C4-2B (cell line): ENCODE data around the gene RASSF5.

Source experiments
- ZFX ChIP-seq: fragments of 450-650 bp; IDR thresholded peaks from 2 replicates; pipeline ENCODE4 v1.6.1; 2017
- TF ChIP-seq, protein P1 (sequence below): fragments of 450-650 bp; conservative IDR thresholded peaks from 2 replicates; pipeline ENCODE4 v1.5.1; 2017; ENCODE audit warnings: mild to moderate bottlenecking

DNA sequence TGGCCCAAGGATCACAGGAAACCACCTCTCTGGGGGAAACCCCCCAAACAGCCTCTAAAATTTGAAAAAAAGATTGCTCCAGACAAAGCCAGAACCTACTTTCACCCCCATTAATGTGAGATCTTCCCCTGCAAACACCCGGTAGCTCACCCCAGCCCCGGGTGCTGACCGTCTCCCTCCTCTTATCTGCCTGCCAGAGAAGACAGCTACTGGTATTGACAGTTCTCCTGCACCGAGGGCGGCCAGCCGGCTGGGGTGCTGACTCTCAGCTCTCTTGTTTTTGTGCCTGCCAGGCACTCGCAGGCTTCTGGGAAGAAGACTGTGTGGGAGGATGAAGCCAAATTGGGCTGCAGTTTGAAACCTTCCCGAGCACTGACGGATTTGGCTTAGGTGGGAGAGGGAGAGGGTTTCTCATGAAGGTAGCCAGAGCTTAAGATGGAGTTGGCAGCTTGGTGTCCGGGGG is 48.2 kb downstream of the RASSF5 start:
- TF ChIP-seq, protein P1, sequence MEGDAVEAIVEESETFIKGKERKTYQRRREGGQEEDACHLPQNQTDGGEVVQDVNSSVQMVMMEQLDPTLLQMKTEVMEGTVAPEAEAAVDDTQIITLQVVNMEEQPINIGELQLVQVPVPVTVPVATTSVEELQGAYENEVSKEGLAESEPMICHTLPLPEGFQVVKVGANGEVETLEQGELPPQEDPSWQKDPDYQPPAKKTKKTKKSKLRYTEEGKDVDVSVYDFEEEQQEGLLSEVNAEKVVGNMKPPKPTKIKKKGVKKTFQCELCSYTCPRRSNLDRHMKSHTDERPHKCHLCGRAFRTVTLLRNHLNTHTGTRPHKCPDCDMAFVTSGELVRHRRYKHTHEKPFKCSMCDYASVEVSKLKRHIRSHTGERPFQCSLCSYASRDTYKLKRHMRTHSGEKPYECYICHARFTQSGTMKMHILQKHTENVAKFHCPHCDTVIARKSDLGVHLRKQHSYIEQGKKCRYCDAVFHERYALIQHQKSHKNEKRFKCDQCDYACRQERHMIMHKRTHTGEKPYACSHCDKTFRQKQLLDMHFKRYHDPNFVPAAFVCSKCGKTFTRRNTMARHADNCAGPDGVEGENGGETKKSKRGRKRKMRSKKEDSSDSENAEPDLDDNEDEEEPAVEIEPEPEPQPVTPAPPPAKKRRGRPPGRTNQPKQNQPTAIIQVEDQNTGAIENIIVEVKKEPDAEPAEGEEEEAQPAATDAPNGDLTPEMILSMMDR = no peak
- TF ChIP-seq ZFX = no peak
